ENCODE results near the gene SMOC1.
"Not testable (repeated sequence)": the region's sequence is repeated elsewhere in the genome, so short reads cannot be mapped to it uniquely, and the experiment has no call there.

The SMOC1 gene

DNA sequence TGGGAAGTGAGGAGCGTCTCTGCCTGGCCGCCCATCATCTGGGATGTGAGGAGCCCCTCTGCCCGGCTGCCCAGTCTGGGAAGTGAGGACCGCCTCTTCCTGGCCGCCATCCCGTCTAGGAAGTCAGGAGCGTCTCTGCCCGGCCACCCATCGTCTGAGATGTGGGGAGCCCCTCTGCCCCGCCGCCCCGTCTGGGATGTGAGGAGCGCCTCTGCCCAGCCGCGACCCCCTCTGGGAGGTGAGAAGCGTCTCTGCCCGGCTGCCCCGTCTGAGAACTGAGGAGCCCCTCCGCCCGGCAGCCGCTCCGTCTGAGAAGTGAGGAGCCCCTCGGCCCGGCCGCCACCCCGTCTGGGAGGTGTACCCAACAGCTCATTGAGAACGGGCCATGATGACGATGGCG lies 23.8 kb downstream of the SMOC1 start:
- FAIRE-seq: not testable (repeated sequence)

DNA sequence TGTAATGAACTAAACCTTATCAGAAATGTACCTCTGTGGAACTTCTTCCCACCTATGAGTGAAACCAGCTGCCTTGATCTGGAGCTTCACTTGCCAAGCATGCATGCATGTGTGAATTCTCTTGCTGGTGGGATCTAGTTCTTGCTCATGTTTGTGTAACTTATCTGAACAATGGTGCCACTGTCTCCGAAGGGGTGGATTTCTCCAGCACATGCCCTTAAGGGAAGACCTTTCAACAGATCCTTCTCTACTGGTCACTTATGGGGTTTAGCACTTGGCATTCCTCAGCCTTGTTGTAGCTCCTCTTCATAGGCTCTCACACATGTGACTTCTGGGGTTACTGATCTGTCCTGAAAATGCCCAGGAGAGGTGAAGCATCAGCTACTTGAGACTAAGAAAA lies 25.0 kb downstream of the SMOC1 start:
- no peak for FAIRE-seq

DNA sequence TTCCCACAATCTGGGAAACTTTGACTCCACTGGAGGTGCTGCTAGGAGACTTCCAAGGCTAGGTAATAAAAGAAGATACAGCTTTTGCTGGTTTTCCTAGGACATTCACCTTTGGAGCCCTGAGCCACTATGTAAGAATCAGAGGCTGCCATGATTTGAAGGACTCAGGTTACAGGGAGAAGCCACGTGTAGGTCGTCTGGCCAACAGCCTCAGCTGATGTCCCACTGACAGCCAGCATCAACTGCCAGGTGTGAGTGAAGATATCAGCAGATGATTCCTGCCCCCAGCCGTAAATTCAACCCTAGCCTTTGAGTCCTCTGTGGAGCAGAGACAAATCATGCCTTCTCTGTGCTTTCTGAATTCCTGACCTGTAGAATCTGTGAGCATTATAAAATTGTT lies 27.0 kb downstream of the SMOC1 start:
- FAIRE-seq: no peak

DNA sequence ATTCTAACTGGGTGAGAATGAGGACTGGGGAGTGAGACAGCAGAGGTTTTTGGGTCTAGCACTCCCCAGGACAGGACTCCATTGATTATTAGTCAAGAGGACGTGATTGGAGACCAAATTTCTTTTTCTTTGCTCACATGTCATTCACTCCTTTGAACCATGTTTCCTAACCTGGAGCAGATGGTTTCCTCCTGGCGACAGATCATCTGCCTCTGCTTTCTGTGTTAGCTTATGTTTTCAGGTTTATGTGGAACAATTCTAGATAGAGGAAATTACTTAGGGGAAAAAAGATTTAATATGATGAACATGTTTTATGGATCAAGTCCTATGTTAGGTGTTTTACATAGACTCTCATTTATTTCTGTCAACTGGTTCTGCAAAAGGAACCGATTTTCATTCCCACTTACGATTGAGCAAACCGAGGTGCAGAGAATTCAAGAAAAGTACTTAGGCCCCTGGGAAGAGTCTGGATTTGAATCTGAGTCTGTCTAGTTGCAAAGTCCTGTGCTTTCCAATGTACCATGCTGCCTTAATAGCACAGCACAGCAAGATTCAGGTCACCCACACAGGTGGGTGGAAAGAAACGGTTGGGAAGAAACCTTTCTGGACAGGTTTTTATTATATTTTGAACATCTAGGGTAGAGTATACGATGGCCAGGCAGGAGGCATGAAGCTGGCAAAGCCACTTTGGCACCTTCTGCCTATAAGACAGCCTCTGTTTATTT lies 30.8 kb downstream of the SMOC1 start:
- FAIRE-seq: no peak

DNA sequence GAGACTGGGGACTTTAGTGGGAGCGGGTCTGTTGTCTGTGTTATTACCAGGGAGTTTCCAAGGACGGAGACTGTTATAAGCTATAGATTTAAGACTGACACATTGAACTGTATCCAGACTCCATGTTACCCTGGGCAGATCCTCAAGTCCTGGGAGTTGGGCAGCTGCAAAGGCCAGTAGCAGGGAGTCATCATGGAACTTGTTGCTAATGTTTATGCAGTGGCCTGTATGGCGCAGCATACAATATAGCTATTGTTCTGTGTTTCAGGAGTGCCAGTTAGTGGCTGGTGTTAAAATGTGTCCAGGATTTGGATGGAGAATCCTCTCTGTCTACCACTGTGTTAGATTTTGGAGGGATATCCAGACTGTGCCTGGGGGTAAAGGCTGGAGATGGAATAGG lies 31.7 kb downstream of the SMOC1 start:
- no peak for FAIRE-seq

DNA sequence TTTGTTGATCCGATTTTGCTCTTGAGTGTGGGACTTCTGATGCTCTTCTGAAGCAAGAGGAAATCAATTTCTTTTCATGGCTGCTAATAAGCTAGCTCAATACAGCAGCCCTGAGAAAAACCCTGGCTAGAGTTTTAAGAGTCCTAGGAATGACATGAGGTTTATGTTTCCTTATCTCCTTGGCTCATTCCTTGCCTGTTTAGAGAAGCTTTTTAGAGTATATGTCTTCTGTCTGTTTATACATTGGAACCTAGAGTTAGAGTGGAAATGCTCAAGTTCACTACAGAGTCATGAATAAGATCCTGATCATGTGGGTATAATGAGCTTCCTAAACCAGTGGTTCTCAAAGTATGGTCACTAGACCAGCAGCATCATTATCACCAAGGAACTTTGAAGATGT lies 34.5 kb downstream of the SMOC1 start:
- FAIRE-seq: no peak

DNA sequence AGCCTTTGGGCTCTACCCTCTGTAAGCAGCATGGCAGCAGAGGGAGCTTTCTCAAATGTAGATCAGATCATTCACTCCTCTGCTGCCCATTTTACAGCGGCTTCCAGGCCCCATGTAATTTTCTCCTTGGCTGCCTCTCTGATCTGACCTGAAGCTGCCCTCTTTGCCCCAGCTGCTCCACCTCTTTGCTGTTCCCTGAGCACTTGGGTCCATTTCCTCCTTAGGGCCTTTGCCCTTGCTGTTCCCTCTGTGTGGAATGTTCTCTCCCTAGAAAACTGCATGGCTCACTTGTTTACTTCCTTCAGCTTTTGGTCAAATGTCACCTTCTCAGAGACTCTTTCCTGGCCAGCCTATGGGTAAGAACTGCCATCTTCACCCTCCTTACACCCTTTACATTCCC lies 37.2 kb downstream of the SMOC1 start:
- no peak for FAIRE-seq

DNA sequence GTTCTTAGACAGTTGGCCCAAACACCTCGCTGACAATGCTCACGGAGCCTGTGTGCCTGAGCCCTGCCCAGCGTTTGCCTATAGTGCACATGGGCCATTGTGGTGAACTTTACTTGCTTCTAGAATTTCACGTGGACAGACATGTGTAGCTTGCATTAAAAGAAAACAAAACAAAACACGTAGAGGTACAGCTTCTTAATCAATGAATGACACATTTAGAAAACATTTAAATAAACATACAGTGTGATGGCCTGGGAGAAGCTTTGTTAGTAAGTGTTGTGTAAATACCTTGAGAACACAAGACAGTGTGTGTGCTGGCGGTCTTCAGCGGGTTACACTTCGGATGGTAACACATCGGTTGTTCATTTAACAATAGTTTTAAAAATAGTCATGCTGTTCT lies 38.1 kb downstream of the SMOC1 start:
- no peak for FAIRE-seq

DNA sequence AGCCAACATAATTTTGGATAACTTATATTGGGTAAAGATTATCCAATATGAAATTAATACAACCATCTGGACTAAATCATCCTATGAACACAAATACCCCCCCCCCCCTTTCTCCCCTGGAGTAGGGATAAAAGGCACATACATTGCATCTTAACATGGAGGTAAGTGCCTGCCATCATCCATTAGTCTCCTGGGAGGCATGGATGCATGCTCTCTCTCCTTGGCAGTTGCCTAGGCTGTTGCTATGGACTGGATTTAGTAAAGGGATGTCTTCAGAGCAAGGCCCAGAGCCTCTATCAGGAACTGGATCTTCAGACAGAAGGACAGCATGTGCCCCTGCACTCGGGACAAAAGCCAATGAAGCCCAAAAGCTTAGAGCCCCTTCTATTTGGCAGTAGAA lies 40.6 kb downstream of the SMOC1 start:
- FAIRE-seq: no peak

DNA sequence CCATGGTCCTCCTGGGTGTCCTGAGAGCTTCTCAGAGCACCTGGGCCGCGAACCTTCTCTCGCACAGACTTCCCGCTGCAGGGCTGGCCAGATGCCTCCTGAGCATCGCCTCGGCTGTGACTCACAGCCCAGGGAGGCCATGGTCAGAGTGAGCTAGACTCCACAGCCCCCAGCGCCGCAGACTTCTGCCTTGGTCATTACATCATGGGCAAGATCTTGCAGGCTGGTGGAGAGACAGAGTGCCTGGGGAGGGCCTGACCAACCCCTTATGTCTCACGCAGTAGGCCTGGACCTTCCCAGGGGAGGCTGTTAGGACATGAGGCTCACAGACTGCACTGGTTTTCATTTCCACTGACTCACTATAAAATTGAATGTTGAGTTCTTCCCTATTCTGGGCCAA lies 41.8 kb downstream of the SMOC1 start:
- no peak for FAIRE-seq

DNA sequence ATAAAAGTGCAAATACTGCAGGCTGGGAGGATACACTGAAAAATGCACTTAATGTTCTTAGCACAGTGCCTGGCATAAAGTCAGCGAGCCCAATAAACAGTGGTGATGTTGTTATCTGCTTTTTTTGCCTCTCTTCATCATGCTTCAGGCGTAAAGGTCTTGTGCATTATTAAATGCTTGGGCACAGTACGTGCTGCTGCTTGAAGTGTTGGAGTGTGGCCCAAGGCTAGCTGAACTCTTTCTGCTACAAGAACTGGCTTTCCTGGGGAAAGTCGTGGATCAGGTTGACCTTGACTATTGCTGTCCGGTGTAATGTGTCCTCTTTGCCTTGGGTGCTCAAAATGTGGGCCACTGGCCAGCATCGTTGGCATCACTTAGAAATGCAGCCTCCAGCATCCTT lies 43.0 kb downstream of the SMOC1 start:
- no peak for FAIRE-seq

DNA sequence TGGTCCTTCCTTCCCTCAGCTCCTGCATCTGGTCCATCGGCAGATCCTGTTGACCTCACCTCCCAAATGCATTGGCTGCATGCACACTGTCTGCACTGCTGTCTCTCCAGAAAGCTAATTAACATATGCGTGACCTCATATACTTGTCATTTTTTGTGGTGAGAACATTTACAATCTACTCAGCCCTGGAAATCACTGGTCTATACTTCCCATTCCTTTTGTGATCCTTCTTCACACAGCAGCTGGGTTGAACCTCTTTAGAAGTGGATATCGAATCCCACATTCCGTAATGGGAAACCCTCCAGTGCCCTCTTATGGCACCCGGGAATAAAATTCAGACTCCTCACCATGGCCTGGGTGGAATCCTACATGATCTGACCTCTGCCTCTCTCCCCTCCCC lies 45.0 kb downstream of the SMOC1 start:
- no peak for FAIRE-seq

DNA sequence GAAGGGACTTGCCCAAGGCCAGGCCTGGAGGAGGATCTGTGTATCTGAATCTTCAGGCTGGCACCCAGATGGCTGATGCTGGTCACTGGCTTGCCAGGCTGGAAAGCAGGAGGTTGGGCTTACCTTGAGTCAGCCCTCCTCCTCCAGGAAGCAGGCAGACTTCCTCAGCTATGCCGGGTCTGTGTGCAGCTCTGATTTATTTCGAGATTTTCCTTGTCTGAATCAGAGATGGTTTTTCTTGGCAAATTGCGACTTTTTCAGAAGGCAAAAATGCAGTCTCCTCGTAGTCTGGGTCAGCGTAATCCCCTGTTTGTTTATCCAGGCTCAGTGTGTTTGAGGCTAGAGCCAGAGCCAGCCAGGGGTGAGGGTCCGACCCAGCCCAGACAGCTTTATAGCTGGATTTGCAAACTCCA lies 48.9 kb downstream of the SMOC1 start:
- no peak for FAIRE-seq

DNA sequence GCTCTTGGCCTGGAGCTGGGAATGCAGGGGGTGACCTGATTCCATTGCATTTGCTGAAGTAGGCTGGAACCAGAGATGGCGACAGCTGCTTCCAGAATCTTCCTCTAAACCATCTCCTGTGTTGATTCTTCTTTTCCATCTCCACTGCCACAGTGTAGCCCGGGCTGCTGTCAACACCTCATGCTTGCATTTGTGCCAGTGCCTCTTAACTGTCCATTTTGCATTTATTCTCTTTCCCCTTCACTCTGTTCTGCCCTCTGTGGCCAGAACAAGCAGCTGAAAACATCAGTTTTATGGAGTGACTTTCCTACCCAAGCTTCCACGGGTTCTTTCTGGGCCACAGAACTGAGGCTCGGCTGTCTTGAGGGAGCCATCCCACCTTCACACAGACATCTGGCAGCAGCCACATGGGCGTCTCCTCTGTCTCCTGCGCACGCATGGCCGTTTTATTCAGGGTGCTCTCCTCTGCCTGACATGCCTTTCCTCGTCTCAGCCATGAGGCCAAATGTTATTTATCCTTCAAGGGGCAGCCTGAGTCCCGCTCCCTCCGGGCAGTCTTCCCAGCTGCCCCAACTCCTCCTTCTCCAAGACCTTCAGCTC lies 51.7 kb downstream of the SMOC1 start:
- FAIRE-seq: no peak

DNA sequence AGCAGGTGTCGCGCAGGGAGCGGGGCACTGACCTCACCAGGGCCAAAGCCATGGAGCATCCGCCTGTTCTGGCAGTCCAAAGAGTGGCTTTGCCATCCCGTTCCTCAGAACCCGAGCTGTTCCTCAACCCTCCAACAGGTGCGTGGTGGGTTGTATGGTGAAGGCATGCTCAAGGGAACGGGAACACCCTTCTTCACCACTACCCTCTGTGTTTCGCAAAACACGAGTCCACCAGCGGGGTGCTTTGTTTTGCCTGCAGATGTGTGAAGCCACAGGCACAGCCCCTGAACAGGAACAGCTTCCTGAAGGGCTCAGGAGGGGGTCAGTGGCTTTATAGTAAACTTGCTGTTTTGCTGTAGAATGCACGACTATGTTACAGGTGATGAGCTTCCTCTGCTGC lies 52.7 kb downstream of the SMOC1 start:
- FAIRE-seq: no peak

DNA sequence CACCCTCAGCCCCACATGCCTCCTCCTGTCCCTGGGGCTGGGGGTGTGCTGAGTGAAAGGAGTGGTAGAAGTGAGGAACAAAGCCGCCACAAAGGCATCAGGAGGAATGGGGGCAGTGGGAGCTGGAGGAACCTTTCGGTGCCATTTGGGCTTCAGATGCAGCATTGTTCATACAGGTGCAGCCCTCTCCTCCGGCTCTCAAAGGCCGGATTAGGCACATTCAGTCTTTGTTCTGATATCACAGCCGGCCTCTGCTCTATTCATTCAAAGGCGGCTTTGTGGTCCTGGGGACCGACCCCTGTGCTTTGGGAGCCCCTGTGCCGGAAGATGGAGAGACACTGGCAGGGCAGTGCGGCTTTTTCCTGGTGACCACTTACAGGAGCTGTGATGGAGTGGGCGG lies 53.2 kb downstream of the SMOC1 start:
- no peak for FAIRE-seq

DNA sequence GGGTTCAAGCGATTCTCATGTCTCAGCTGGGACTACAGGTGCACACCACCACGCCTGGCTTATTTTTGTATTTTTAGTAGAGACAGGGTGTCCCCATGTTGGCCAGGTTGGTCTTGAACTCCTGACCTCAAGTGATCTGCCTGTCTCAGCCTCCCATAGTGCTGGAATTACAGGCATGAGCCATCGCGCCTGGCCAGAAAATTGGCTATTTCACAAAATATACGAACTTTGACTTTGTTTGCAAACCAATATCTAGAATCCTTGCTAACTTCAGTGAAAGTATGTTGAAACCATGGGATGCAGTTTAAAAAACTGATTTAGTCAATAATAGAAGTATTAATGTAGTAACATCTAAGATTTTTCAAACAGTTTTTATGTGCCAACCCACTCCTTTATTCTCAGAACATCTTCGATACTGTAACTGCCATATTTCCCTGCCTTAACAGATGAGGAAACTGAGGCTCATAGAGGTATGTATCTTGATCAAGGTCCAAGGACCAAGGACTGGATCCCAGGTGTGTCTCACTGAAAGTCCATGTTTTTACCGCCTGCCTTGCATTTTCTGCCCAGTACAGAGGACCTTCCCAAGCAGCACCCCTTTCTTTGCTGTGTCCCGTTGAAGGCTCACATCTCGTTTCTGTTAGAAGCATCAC lies 54.5 kb downstream of the SMOC1 start:
- FAIRE-seq: no peak

DNA sequence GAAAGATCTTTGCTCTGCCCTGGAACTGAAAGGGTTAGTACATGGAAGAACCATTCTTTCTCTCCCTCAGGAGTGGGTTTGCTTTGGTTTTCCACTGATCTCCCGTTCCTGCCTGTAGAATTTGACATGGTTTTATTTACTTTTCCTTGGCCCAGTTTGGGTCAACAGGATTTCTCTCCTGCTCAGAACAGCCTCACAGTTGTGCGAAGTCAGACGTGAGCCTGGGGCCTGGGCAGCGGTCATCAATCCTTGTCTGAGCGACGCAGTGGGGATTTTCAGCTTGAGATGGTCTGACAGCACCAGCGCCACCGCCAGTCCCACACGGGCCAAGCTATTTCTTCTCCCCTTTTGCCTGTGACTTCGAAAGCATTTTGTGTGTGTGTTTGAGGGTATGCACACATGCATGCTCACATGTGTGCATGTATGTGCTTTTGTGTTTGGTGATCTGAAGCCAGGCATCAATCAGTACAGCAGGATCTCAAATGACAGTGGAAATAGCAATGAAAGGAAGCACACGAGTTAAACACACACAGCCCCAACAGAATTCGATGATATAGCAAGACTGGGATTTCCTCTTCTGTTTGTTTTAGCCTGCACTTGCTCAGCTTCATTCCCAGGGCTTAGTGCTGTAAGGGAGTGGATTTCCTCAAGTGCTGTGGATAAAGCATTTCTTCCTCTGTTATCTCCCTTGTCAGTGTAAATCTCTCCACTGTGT lies 58.3 kb downstream of the SMOC1 start:
- no peak for FAIRE-seq

DNA sequence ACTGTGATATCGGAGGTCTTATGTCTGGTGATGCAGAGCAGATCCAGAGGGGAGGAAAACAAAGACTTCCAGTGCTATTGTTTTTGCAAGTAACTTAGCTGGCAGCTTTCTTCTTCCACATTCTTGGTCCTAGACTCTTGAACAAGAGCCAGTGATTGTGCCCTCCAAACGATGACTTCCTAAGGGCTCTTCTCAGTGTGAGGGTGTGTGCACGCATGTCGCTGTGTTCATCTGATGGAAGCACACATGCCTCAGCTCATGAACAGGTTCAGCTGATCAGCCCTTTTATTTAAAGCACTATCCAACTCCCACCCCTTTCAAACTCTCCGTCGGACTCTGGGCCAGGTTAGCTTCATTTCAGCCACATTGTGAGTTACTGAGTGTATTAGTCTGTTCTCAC lies 59.5 kb downstream of the SMOC1 start:
- no peak for FAIRE-seq

DNA sequence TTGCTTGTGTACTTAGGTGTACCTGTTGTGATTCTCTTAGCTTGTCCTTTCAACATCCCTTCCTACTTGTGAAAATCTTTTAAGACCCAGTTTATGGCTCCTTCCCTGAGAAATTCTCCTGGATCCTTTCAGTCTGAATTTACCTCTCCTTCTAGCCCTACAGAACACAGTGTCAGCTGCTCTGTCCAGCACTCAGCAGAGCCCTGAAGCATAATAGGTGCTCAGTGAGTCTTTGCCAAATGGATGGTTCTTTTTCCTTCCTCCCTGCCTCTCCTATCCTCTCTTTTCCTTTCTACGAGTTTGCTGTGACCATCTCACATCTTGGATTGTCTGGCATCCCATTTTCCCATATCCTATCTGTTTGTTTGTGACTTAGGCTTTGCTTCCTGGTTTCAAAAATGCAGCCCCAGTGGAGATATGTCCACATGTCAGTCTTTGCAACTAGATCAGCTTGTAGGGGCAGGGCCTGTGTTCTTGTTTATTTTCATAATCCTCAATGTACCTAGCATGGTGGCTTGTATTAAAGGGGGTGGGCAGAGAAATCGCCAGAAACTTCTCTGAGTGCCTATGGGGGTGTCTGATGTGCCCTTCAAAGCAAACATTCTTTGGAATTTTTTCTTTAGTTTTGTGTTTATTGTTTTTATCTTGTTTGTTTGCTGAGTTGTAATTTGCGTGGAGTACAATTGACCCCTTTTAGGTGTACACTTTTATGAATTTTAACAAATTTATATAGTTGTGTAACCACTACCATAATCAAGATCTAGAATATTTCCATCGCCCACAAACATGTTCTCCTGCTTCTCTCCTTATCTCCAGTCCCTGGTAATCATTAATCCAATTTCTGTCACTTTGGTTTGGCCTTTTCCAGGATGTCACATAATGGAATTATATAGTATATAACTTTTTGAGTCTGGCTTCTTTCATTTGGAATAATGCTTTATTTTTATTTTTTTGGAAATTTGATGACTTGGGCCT lies 62.8 kb downstream of the SMOC1 start:
- no peak for FAIRE-seq

DNA sequence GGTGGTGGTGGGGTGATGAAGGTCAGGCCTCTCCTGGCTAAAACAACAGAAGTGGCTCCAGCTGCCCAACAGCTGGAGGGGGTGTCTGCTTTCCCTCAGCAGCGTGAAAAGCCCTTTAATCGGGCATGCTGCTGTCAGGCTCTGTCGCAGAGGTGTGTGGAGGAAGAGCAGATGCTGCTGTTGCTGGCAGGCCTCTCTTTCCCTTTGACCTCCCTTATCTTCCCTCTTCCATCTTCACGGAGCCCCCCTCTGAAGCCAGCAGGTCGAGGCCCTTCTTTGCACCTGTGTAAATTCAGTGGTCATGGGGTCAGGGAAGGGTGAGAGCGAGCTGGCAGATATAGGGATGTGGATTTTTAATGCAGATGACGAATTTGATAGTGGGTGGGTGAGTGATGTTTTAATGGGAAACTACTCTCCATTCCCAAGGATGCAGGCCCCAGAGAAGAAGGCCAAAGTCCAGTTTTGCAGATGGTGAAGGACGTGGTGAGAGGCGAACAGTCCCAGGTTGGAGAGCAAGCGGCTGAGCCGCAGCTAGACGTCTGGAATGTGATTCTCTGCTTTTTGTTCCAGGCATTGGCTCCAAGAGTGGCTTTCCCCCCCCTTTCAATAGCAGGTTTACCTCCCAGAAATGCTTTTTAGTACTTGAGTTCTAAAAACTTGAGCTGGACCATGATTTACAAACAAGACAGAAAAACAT lies 64.0 kb downstream of the SMOC1 start:
- no peak for FAIRE-seq

DNA sequence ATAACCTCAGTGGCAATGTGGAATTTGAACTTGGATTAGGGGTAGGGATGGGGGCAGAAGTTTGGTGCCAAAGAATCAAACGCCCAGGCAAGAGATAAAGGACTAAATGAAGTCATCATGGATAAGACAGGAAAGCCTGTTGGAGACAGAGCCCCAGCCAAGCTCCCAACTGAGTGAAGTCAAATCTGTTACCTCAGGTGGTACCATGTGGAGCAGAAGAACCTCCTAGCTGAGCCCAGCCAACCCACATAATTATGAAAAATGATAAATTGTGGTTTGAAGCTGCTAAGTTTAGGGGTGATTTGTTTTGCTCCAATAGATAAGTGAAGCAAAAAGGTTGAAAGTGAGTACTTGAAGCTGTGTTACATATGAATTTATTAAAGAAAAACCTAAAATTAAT lies 66.1 kb downstream of the SMOC1 start:
- FAIRE-seq: no peak

Data from endometrium (tissue), 2 donors.